Endothelial cell (in vitro differentiated cells): ENCODE data around the gene DIP2C. TPM values are rescaled to one million over a fixed set of nuclear protein-coding genes. Genes with fewer than 3 reads are reported as not detected.

Experiments used
- DNase-seq: peaks from one replicate; pipeline ENCODE4 v3.0.0; 2021; ENCODE audit warnings: low spot score
- H3K27ac Mint-ChIP-seq: one replicate; pipeline ENCODE4 v1.8.0; 2021; ENCODE audit warnings: mixed read lengths, inconsistent platforms; ENCODE audit not compliant: unreplicated experiment
- H3K27me3 Mint-ChIP-seq: one replicate; pipeline ENCODE4 v1.8.0; 2021; ENCODE audit warnings: mild to moderate bottlenecking, moderate library complexity, mixed read lengths, inconsistent platforms; ENCODE audit not compliant: unreplicated experiment
- H3K36me3 Mint-ChIP-seq: one replicate; pipeline ENCODE4 v1.8.0; 2021; ENCODE audit warnings: mild to moderate bottlenecking, low read depth, mixed read lengths, inconsistent platforms; ENCODE audit not compliant: unreplicated experiment
- H3K4me1 Mint-ChIP-seq: one replicate; pipeline ENCODE4 v1.8.0; 2021; ENCODE audit warnings: mild to moderate bottlenecking, mixed read lengths, inconsistent platforms; ENCODE audit not compliant: unreplicated experiment
- H3K4me3 Mint-ChIP-seq: one replicate; pipeline ENCODE4 v1.8.0; 2021; ENCODE audit warnings: mild to moderate bottlenecking, mixed read lengths, inconsistent platforms; ENCODE audit not compliant: unreplicated experiment
- H3K9me3 Mint-ChIP-seq: one replicate; pipeline ENCODE4 v1.8.0; 2021; ENCODE audit warnings: mixed read lengths, inconsistent platforms; ENCODE audit not compliant: unreplicated experiment
- total RNA-seq: library from RNA; stranded (reverse); fragmentation: NEBNext Ultra II Directional; extraction: Animal tissue kit (Norgen Biotek cat#: 25700); gene quantifications from one replicate; pipeline ENCODE4 v1.2.1, GENCODE V29; 2021; ENCODE audit not compliant: unreplicated experiment
- TF ChIP-seq, protein P1 (sequence below): fragments of 200-600 bp; sonication (generic); IDR thresholded peaks from one replicate; pipeline ENCODE4 v1.5.0; 2021; ENCODE audit warnings: antibody characterized with exemption; ENCODE audit not compliant: unreplicated experiment

DIP2C gene
- total RNA-seq, 1 donor from 2014 or later: 13.1 TPM

DNA sequence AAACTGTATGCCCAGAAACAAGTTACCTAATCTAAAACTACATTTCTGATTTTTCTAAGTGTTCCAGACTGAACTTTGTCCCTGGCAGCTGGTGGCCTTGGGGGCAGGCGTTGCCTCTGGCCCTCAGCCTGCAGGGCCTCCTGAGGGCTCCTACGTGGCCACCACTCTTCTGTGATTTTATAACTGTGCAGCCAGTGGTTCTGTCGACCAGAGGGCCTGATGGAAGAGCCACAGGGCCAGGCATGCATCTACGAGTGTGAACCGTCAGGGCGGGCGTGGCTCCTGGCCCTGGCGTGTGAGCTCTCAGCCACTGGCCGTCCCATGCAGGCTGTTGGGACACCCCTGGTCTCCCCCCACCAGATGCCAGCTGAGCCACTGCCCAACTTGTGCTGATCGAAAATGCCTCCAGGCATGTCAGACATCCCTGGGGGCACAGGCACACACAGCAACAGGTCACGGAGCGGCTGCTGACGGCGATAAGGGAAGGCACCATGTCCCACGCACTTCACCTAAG lies 380.8 kb downstream of the DIP2C start:
- Mint-ChIP-seq H3K36me3 (peaks cover 17% of the 10 kb centered on the region), H3K27ac (no peak overlapping the region), H3K9me3 (no peaks in the 10 kb centered on the region), H3K4me1 (no peaks in the 10 kb centered on the region), H3K27me3 (no peaks in the 10 kb centered on the region), H3K4me3 (no peak overlapping the region)
- TF ChIP-seq, protein P1, sequence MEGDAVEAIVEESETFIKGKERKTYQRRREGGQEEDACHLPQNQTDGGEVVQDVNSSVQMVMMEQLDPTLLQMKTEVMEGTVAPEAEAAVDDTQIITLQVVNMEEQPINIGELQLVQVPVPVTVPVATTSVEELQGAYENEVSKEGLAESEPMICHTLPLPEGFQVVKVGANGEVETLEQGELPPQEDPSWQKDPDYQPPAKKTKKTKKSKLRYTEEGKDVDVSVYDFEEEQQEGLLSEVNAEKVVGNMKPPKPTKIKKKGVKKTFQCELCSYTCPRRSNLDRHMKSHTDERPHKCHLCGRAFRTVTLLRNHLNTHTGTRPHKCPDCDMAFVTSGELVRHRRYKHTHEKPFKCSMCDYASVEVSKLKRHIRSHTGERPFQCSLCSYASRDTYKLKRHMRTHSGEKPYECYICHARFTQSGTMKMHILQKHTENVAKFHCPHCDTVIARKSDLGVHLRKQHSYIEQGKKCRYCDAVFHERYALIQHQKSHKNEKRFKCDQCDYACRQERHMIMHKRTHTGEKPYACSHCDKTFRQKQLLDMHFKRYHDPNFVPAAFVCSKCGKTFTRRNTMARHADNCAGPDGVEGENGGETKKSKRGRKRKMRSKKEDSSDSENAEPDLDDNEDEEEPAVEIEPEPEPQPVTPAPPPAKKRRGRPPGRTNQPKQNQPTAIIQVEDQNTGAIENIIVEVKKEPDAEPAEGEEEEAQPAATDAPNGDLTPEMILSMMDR: no peak
- DNase-seq: no peak

DNA sequence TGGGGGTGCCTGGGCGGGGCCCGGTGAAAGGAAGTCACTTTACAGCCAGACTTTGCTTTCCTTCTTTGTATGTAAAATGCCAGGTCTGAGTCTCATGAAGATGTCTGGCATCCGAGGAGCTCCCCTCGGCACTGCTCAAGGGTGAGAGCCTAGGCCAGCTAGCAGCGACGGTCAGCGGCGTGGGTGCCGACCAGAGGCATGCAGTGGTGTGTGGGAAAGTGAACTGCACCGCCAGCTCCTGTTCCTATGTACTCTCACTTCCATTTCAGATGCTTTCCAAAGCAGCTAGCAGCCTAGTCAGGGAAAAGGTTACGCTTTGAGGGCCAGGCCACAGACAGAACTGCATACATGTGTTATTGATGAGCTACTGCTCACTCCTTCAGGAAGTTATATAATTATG lies 381.4 kb downstream of the DIP2C start:
- Mint-ChIP-seq H3K9me3 (no peaks in the 10 kb centered on the region), H3K36me3 (peaks cover 17% of the 10 kb centered on the region), H3K4me1 (no peaks in the 10 kb centered on the region), H3K27me3 (no peaks in the 10 kb centered on the region), H3K27ac (no peak overlapping the region), H3K4me3 (no peak overlapping the region)
- DNase-seq: no peak
- TF ChIP-seq, protein P1: no peak

DNA sequence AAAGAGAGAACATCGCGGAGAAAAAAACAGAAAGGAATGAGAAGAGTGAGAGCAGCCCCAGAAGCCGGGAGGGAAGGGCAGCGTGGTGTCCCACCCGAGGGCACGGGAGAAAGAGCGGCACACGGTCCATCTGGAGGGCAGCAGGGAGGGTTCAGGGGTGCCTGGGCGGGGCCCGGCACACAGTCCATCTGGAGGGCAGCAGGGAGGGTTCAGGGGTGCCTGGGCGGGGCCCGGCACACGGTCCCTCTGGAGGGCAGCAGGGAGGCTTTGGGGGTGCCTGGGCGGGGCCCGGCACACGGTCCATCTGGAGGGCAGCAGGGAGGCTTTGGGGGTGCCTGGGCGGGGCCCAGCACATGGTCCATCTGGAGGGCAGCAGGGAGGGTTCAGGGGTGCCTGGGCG lies 381.8 kb downstream of the DIP2C start:
- Mint-ChIP-seq H3K36me3 (peaks cover 17% of the 10 kb centered on the region), H3K4me3 (no peak overlapping the region), H3K9me3 (no peaks in the 10 kb centered on the region), H3K27ac (no peak overlapping the region), H3K27me3 (no peaks in the 10 kb centered on the region), H3K4me1 (no peaks in the 10 kb centered on the region)
- TF ChIP-seq, protein P1: no peak
- no peak for DNase-seq

DNA sequence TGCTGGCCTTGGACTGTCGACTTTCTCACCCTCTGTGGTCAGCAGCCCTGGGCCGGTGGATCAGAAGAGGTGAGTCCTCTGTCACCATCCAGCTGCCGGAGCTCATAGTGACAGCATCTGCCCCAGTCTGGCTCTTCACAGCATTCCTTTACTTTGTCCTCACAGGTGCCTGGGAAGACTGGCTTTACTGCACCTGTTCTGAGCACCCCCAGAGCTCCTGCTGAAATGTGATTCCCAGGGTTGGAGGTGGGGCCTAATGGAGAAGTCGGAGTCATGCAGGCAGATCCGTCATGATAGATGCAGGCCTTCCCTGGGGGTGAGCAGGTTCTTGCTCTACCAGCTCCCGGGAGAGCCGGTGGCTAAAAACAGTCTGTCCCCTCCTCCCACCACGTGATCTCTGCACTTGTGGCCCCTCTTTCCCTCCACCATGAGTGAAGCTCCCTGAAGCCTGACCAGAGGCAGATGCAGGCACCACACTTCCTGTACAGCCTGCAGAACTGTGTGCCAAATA lies 382.7 kb downstream of the DIP2C start:
- H3K9me3 Mint-ChIP-seq: no peaks in the 10 kb centered on the region
- no peaks in the 10 kb centered on the region for H3K4me1 Mint-ChIP-seq
- no peak for DNase-seq
- H3K27ac Mint-ChIP-seq: no peak overlapping the region
- TF ChIP-seq, protein P1: no peak
- peaks cover 21% of the 10 kb centered on the region for H3K36me3 Mint-ChIP-seq
- H3K27me3 Mint-ChIP-seq: no peaks in the 10 kb centered on the region
- no peak overlapping the region for H3K4me3 Mint-ChIP-seq

DNA sequence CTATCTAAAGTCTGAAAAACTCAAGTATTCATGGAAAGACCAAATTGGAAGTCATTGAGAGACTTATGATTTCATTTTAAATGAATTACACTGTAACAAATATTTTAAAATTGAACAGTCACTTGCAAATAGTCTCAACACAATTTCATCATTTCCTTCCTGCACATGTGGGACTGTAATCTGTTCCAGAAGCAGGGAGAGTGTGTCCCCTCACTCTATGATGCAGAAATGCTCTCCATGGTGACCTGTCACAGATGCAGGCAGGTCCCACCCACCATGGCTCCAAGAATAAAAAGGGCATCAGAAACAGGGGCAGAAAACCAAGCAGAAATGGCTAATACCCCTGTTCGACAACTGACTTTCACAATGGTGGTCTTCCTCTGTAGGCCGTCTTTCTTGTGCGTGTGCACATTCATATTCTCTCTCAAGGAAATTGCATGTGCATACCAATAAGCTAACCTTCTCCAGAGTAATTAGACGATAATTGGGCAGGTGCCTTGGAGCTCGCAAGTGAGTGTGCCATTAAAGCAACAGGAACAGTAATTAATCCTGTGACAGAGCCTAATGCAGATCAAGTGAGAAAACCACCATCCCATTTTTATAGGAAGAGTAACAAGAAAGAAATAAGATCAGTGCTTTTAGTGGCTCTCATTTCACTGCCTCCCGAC lies 383.3 kb downstream of the DIP2C start:
- Mint-ChIP-seq H3K4me1 (no peaks in the 10 kb centered on the region), H3K27ac (no peak overlapping the region)
- TF ChIP-seq, protein P1: no peak

More for the DNA sequence above, 383.3 kb downstream of the DIP2C start:
- Mint-ChIP-seq H3K27me3 (no peaks in the 10 kb centered on the region), H3K9me3 (no peaks in the 10 kb centered on the region), H3K4me3 (no peak overlapping the region), H3K36me3 (peaks cover 21% of the 10 kb centered on the region)
- DNase-seq: no peak
